Middle frontal gyrus (tissue), 1 donor: ENCODE results near the gene PRRX2.
"Not testable (repeated sequence)": the region's sequence is repeated elsewhere in the genome, so short reads cannot be mapped to it uniquely, and the experiment has no call there.

Experiments
- DNase-seq: peaks from one replicate; pipeline ENCODE4 v3.0.0-alpha.2; 2015; ENCODE audit warnings: low spot score; ENCODE audit errors: extremely low spot score

Gene PRRX2

GRCh38 chr9:129636343-129636742, 29.1 kb upstream of the PRRX2 start:
- DNase-seq, result not testable (repeated sequence)

GRCh38 chr9:129637102-129637501, 28.3 kb upstream of the PRRX2 start:
- no peak for DNase-seq

- DNase-seq, result no peak
These were observed 27.6 kb upstream of the PRRX2 start for GRCh38 chr9:129637673-129638439.

- DNase-seq, result no peak
These were observed 26.3 kb upstream of the PRRX2 start for GRCh38 chr9:129639034-129639630.

GRCh38 chr9:129639756-129640085, 25.7 kb upstream of the PRRX2 start:
- DNase-seq, result no peak

GRCh38 chr9:129640086-129640870, 25.2 kb upstream of the PRRX2 start:
- no peak for DNase-seq

GRCh38 chr9:129640871-129641749, 24.3 kb upstream of the PRRX2 start:
- DNase-seq, result no peak

- peak; percentile 85 for DNase-seq
These were observed 23.5 kb upstream of the PRRX2 start, which contains the start of gene ASB6 for GRCh38 chr9:129641750-129642585. Gene ASB6, minus strand, starts transcription at chr9:129642151. Its CDS starts 152 bp downstream, at chr9:129641999.

GRCh38 chr9:129643706-129644105, 21.7 kb upstream of the PRRX2 start:
- no peak for DNase-seq

GRCh38 chr9:129644365-129644764, 21.1 kb upstream of the PRRX2 start:
- DNase-seq, result no peak

- no peak for DNase-seq
These were observed 20.5 kb upstream of the PRRX2 start for GRCh38 chr9:129644902-129645301.

GRCh38 chr9:129646252-129646651, 19.2 kb upstream of the PRRX2 start:
- DNase-seq, result no peak

GRCh38 chr9:129646654-129647053, 18.8 kb upstream of the PRRX2 start:
- no peak for DNase-seq

- DNase-seq, result no peak
These were observed 17.8 kb upstream of the PRRX2 start for GRCh38 chr9:129647635-129648034.

- no peak for DNase-seq
These were observed 17.2 kb upstream of the PRRX2 start for GRCh38 chr9:129648092-129648763.

- DNase-seq, result no peak
These were observed 16.7 kb upstream of the PRRX2 start for GRCh38 chr9:129648764-129649115.

GRCh38 chr9:129649726-129650679, 15.4 kb upstream of the PRRX2 start:
- DNase-seq, result no peak

- no peak for DNase-seq
These were observed 14.7 kb upstream of the PRRX2 start for GRCh38 chr9:129650680-129651235.
